Activated CD4-positive, CD25-positive, alpha-beta regulatory T cell treated with anti-CD3 and anti-CD28 coated beads, Interleukin-2, amount 50 U/mL, for 72 hours (primary cell): ENCODE measurements around the gene VSTM2L.
"Not testable (repeated sequence)": the region's sequence is repeated elsewhere in the genome, so short reads cannot be mapped to it uniquely, and the experiment has no call there.

Source experiments
- DNase-seq: peaks from one replicate; pipeline ENCODE4 v3.0.0; 2021

VSTM2L gene

GRCh38 chr20:37939701-37940560, 37.0 kb downstream of the VSTM2L start:
- DNase-seq = no peak

- DNase-seq = no peak
These were observed 37.9 kb downstream of the VSTM2L start for GRCh38 chr20:37940858-37941257.

- no peak for DNase-seq
These were observed 38.4 kb downstream of the VSTM2L start for GRCh38 chr20:37941332-37941731.

- no peak for DNase-seq
These were observed 39.1 kb downstream of the VSTM2L start for GRCh38 chr20:37941992-37942391.

GRCh38 chr20:37943033-37943432, 40.1 kb downstream of the VSTM2L start:
- DNase-seq = no peak

GRCh38 chr20:37943501-37944455, 40.9 kb downstream of the VSTM2L start:
- no peak for DNase-seq

DNA sequence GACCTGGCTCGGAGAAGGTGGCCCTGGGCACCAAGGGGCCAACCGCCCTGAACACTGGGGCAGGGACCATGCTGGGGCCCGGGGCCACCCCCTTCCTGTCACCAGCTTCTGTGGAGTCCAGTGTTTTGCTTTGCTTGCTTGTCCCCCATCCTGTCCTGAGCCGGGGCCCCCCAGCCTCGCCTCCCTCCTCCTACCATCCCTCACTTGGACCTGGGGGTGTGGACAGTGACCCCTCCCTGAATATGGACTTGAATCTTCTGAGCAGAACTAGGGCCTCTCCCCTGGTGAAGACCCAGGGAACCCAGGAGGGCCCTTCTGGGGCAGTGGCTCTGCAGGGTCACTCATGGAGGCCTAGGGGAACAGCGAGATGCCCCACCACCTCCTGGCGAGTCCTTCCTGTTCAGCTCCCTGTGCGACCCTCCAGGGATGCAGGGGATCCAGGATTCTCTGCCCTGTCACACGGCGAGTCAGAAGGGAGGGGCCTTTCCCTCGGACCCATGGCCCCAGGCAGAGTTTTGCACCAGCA, 41.6 kb downstream of the VSTM2L start:
- no peak for DNase-seq

GRCh38 chr20:37945091-37945547, 42.2 kb downstream of the VSTM2L start:
- DNase-seq = no peak

DNA sequence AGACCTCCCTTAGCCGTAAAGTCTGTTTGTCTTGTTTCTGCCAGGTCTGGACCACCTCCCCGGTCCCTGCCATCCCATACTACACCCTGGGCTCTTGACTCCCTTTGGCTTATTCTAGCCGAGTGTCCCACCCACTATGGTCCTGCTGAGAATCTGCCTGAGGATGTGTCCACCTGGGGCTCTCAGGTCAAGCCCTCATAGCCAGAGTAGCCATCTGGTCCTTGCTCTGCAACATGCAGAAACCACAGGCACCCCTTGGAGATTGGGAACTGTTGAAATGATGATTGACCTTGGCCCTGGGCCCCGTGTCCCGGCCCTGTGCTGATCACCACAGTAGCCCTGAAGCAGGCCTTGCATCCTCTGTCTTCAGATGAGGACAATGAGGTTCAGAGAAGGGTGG, 44.0 kb downstream of the VSTM2L start:
- DNase-seq = no peak

DNA sequence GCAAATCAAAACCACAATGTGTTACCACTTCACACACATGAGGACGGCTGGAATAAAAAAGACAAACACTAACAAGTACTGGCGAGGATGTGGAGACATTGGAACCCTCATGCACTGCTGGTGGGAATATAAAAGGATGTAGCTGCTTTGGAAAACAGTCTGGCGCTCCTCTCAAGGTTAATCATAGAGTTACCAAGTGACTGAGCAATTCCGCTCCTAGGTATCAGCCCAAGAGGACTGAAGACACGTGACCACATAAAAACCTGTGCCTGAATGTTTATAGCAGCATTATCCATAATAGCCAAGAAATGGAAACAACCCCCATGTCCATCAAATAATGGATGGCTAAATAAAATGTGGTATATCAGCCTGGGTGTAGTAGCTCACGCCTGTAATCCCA, 45.0 kb downstream of the VSTM2L start:
- DNase-seq = no peak

GRCh38 chr20:37948956-37949355, 46.0 kb downstream of the VSTM2L start:
- no peak for DNase-seq

- no peak for DNase-seq
These were observed 51.3 kb downstream of the VSTM2L start for GRCh38 chr20:37954190-37954589.

GRCh38 chr20:37954626-37955025, 51.7 kb downstream of the VSTM2L start:
- no peak for DNase-seq

- DNase-seq = no peak
These were observed 52.6 kb downstream of the VSTM2L start for GRCh38 chr20:37955511-37955910.

DNA sequence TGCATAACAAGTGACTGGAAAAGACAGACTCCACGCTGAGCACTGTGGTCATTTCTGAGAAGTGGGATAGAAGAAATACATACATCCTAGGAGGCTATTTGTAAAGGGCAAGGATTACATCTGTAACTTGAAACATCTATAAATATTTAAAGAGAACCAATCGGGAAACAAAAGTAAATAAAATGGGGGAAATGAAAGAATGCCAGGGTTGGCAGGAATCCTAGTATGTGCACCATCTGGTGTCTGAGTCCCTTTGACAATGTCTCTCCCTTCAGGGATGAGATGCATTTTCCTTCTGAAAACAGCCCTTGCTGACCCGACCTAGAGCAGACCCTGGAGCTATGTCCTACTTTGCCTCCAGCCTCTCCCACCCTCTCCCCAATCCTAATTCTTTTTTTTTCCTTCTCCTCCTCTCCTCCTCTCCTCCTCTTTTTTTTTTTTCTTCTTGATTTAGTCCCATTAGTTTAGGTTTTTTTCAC, 53.2 kb downstream of the VSTM2L start:
- no peak for DNase-seq

- DNase-seq = no peak
These were observed 56.1 kb downstream of the VSTM2L start for GRCh38 chr20:37958856-37959520.

DNA sequence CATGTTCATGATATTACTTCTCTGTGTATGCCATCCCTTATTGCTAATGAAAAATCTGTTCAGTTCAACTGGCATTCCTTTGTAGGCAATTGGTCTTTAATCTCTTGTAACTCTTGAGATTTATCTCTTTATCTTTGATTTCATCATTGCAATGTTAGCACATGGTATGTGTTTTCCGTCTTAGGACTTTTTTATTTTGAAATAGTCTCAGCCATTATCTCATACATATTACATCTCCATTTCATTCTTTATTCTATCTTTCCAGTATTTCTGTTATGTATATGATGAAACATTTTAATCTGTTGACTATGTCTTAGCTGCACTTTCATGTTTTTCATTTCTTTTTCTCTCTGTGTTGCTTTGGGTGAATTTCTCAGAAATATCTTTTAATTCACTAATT, 58.1 kb downstream of the VSTM2L start:
- no peak for DNase-seq

DNA sequence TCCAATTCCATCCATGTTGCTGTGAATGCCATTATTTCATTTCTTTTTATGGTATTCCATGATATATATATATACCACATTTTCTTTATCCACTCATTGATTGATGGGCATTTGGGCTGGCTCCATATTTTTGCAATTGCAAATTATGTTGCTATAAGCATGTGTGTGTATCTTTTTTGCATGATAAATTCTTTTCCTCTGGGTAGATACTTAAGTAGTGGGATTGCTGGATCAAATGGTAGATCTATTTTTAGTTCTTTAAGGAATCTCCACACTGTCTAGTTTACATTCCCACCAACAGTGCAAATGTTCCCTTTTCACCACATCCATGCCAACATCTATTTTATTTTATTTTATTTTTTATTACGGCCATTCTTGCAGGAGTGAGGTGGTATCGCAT, 60.6 kb downstream of the VSTM2L start:
- DNase-seq = not testable (repeated sequence)

DNA sequence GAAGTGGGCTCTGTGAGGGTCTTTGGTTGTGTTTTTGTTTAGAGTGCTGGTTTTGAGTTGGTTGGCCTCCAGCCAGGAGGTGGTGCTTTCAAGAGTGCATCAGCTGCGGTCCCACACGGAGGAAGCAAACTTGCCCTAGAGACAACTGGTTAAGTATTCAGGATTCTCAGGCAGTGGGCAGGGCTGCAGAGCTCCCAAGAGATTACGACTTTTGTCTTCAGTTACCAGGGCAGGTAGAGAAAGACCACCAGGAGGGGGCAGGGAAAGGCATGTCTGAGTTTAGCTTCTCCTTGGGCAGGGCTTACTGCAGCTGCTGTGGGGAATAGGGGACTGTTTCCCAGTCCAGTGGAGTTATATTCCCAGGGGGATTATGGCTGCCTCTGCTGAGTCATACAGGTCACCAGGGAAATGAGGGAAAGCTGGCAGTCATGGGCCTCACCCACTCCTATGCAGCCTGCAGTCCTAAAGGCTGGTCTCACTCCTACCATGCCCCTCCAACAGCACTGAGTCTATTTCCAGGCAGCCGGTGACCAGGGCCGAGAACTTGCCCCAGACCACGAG, 66.0 kb downstream of the VSTM2L start:
- DNase-seq = no peak

DNA sequence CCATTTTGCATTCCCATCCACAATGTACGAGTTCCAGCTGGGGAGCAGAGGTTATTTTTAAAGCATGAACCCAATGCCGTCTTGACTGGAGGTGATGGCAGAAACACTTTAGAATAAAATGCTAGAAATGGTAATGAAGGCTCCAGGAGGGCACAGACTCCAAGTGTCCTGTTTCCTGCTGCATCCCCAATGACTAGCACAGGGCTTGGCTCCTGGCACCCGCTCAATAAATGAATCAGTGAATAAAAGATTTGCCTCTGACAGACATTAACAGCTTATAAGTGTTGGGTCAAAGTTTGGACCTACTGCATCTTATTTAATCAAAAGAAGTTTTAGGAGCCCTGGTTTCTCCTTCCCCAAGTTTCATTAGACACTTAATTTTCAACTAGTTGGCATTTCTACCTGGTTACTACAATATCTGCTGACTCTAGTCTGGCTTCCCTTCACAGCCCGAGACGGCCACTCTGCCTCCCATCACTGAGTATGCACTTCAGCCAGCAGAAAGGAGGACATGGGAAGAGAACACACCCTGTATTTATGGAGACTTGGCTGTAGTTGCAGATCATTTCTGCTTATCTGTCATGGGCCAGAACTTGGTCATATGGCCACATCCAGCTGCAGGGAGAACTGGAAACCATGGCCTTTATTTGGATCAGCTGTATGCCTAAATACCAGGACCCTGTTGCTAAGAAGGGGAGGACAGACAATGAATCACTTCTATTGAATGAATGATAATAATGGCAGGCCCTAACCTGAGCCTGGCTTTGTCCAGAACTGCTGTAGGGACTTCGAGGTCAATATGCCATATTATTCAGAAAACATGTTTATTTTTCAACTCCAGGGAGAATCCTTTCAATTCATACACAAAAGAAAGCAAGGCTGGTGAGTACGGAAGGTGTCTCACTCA, 67.3 kb downstream of the VSTM2L start:
- no peak for DNase-seq

- no peak for DNase-seq
These were observed 67.9 kb downstream of the VSTM2L start for GRCh38 chr20:37970856-37971245.
